Neural cell (in vitro differentiated cells): ENCODE results near the gene ATP8B1.

Experiments used
- CTCF ChIP-seq: fragments of 450-650 bp; IDR thresholded peaks from 2 replicates; pipeline ENCODE4 v1.5.1; 2014; ENCODE audit warnings: antibody characterized with exemption, mild to moderate bottlenecking, moderate library complexity; ENCODE audit not compliant: poor library complexity, severe bottlenecking
- EZH2 ChIP-seq: fragments of 200-600, 300-800 bp; shearing (Covaris generic), sonication (generic); IDR thresholded peaks from 2 replicates; pipeline ENCODE4 v1.6.1; 2014; ENCODE audit warnings: antibody characterized with exemption, low read length, borderline replicate concordance, mild to moderate bottlenecking; ENCODE audit not compliant: insufficient read depth, poor library complexity, severe bottlenecking
- REST ChIP-seq: IDR thresholded peaks from 2 replicates; pipeline ENCODE4 v1.6.1; 2012; ENCODE audit warnings: borderline replicate concordance
- SMC3 ChIP-seq: fragments of 450-650 bp; conservative IDR thresholded peaks from 2 replicates; pipeline ENCODE4 v1.6.1; 2014; ENCODE audit warnings: antibody characterized with exemption, mild to moderate bottlenecking, moderate library complexity; ENCODE audit not compliant: poor library complexity
- TAF1 ChIP-seq: IDR thresholded peaks from 2 replicates; pipeline ENCODE4 v1.6.1; 2012; ENCODE audit warnings: low read depth

- TF ChIP-seq SMC3: no peak
- TF ChIP-seq CTCF: no peak
- TF ChIP-seq EZH2: no peak
- no peak for TF ChIP-seq REST
- no peak for TF ChIP-seq TAF1
These were observed 151.2 kb downstream of the ATP8B1 start for GRCh38 chr18:57651914-57652313.
